GM12878 (cell line): Measurements from ENCODE around the gene PRKCD.

ENCODE experiments used
- CREB1 ChIP-seq: IDR thresholded peaks from 2 replicates; pipeline ENCODE4 v1.6.1; 2012; ENCODE audit warnings: low read depth, mild to moderate bottlenecking, inconsistent platforms
- FOXM1 ChIP-seq: IDR thresholded peaks from 2 replicates; pipeline ENCODE4 v1.6.1; 2012; ENCODE audit warnings: low read depth, mild to moderate bottlenecking, inconsistent platforms, low read length, moderate library complexity
- HDAC6 ChIP-seq: fragments of 200-600 bp; sonication (generic); IDR thresholded peaks from one replicate; pipeline ENCODE4 v1.8.0; 2017; ENCODE audit warnings: antibody characterized with exemption; ENCODE audit not compliant: unreplicated experiment
- JUND ChIP-seq: IDR thresholded peaks from 2 replicates; pipeline ENCODE4 v1.6.1; 2012; ENCODE audit warnings: low read depth, mild to moderate bottlenecking, low read length, improper control_type of control experiment, moderate library complexity
- NFIC ChIP-seq: IDR thresholded peaks from 2 replicates; pipeline ENCODE4 v1.6.1; 2012; ENCODE audit warnings: low read depth, mild to moderate bottlenecking, inconsistent platforms, low read length, moderate library complexity
- NR2F1 ChIP-seq: fragments of 450-650 bp; conservative IDR thresholded peaks from 2 replicates; pipeline ENCODE4 v1.6.1; 2017; ENCODE audit warnings: mild to moderate bottlenecking
- NRF1 ChIP-seq: conservative IDR thresholded peaks from 2 replicates; pipeline ENCODE4 v1.6.1; 2011; ENCODE audit warnings: mild to moderate bottlenecking, low read depth, low read length, improper control_type of control experiment
- RFX5 ChIP-seq: IDR thresholded peaks from 2 replicates; pipeline ENCODE4 v1.6.1; 2011; ENCODE audit warnings: low read depth, low read length, improper control_type of control experiment
- TCF7 ChIP-seq: IDR thresholded peaks from 2 replicates; pipeline ENCODE4 v1.6.1; 2014; ENCODE audit warnings: antibody characterized with exemption, borderline replicate concordance
- ZNF274 ChIP-seq: IDR thresholded peaks from one replicate; pipeline ENCODE4 v1.8.0; 2011; ENCODE audit not compliant: insufficient read length, insufficient read depth
- ZZZ3 ChIP-seq: IDR thresholded peaks from 2 replicates; pipeline ENCODE4 v1.6.1; 2011; ENCODE audit warnings: low read depth; ENCODE audit not compliant: control insufficient read depth, insufficient read length
- TF ChIP-seq, protein P1 (sequence below), 3 experiments: IDR thresholded peaks in 2 of 3; conservative IDR thresholded peaks in 1 of 3; 2 replicates each; pipeline ENCODE4 v1.5.1; 2011; ENCODE audit warnings: low read depth in 3 of 3, low read length in 3 of 3, mild to moderate bottlenecking in 3 of 3, control low read depth in 2 of 3, moderate library complexity in 2 of 3, inconsistent platforms in 1 of 3, mixed read lengths in 1 of 3; ENCODE audit not compliant: control insufficient read depth in 2 of 3, insufficient read depth in 1 of 3; ENCODE audit errors: extremely low read depth in 1 of 3

DNA sequence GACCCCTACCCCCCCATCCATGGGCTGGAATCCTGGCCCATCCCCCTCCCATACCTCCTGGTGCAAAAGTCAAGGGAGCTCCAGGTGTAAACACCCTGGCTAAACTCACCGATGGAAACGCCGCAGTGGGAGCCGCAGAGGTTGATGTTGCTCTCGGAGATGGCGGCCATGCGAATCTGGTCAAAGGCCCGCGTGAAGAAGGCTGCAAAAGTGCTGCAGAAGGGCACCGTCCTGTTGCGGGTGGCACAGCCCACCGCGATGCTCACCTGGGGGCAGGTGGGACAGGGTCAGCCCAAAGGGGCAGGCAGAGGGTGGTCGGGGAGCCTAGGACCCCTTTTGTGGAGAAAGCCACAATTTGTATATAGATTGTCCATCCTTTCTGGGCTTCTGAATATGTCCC is 68.2 kb downstream of the PRKCD start:
- TF ChIP-seq, protein P1, sequence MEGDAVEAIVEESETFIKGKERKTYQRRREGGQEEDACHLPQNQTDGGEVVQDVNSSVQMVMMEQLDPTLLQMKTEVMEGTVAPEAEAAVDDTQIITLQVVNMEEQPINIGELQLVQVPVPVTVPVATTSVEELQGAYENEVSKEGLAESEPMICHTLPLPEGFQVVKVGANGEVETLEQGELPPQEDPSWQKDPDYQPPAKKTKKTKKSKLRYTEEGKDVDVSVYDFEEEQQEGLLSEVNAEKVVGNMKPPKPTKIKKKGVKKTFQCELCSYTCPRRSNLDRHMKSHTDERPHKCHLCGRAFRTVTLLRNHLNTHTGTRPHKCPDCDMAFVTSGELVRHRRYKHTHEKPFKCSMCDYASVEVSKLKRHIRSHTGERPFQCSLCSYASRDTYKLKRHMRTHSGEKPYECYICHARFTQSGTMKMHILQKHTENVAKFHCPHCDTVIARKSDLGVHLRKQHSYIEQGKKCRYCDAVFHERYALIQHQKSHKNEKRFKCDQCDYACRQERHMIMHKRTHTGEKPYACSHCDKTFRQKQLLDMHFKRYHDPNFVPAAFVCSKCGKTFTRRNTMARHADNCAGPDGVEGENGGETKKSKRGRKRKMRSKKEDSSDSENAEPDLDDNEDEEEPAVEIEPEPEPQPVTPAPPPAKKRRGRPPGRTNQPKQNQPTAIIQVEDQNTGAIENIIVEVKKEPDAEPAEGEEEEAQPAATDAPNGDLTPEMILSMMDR (IDR thresholded peaks at IDR 0.05 in 2 of 3, conservative IDR thresholded peaks at IDR 0.05 in 1 of 3; ENCODE audit: control insufficient read depth in 2 of 3, extremely low read depth in 1 of 3, insufficient read depth in 1 of 3, low read depth in 3 of 3, low read length in 3 of 3) = no peak
- no peak for TF ChIP-seq HDAC6
- TF ChIP-seq NFIC = no peak
- no peak for TF ChIP-seq FOXM1
- TF ChIP-seq NR2F1 = no peak
- no peak for TF ChIP-seq ZZZ3
- TF ChIP-seq ZNF274 = no peak
- no peak for TF ChIP-seq RFX5
- TF ChIP-seq JUND = no peak
- TF ChIP-seq CREB1 = no peak
- no peak for TF ChIP-seq TCF7
- TF ChIP-seq NRF1 = no peak
